Hepatocyte (in vitro differentiated cells): ENCODE measurements around the gene LILRB2.
"Not testable (repeated sequence)": the region's sequence is repeated elsewhere in the genome, so short reads cannot be mapped to it uniquely, and the experiment has no call there.

Experiments
- CTCF ChIP-seq: fragments of 200-600 bp; sonication (generic); IDR thresholded peaks from 2 replicates; pipeline ENCODE4 v1.5.1; 2016; ENCODE audit warnings: antibody characterized with exemption, mild to moderate bottlenecking; ENCODE audit not compliant: poor library complexity
- EZH2 ChIP-seq: fragments of 200-600 bp; sonication (generic); IDR thresholded peaks from 2 replicates; pipeline ENCODE4 v1.6.1; 2016; ENCODE audit warnings: antibody characterized with exemption, mild to moderate bottlenecking, borderline replicate concordance

GRCh38 chr19:54285427-54286056 is 4.6 kb upstream of the LILRB2 start:
- not testable (repeated sequence) for TF ChIP-seq CTCF, EZH2
